ENCODE measurements around the gene CNGB1. TPM values are rescaled to one million over a fixed set of nuclear protein-coding genes. Genes with fewer than 3 reads are reported as not detected.

The CNGB1 gene
- polyA plus RNA-seq, 1 donor (not counting 4 experiments of a cell fraction or from before 2014, with no cell fraction given): 0.08 TPM

- no peaks in the 10 kb centered on the region for H3K36me3 ChIP-seq (ENCODE audit: control insufficient read depth in 2 of 2, extremely low read depth in 1 of 2, insufficient read depth in 2 of 2, low read length in 2 of 2)
- H3K27me3 ChIP-seq (ENCODE audit: control insufficient read depth, extremely low read depth, insufficient read depth, low read length): no peaks in the 10 kb centered on the region
- H3K4me1 ChIP-seq (ENCODE audit: control insufficient read depth, extremely low read depth, insufficient read depth, low read length): no peaks in the 10 kb centered on the region
- H3K9me1 ChIP-seq (ENCODE audit: control insufficient read depth, extremely low read depth, insufficient read depth, low read length): no peaks in the 10 kb centered on the region
- TF ChIP-seq CTCF (optimal IDR thresholded peaks at IDR 0.05 in 1 of 3, IDR thresholded peaks at IDR 0.05 in 1 of 3, conservative IDR thresholded peaks at IDR 0.05 in 1 of 3; ENCODE audit: extremely low read depth in 1 of 3, insufficient read depth in 2 of 3, low read length in 3 of 3): no peak
- TF ChIP-seq EZH2 (IDR thresholded peaks at IDR 0.05; ENCODE audit: low read length): no peak
- no peak overlapping the region for H2AFZ ChIP-seq (ENCODE audit: control insufficient read depth, low read length)
- no peak overlapping the region for H3K4me2 ChIP-seq (ENCODE audit: control insufficient read depth, extremely low read depth, insufficient read depth, low read depth, low read length)
- no peak for FAIRE-seq
- no peak for DNase-seq (ENCODE audit: low read depth, low spot score)
- dilution Hi-C loops (cut with MboI; ENCODE audit: extremely low pct_ligation_motif_present, low sequenced_read_pairs): no loop called here
- H3K9ac ChIP-seq (ENCODE audit: control insufficient read depth, extremely low read depth, insufficient read depth, low read length): no peak overlapping the region
- no peak overlapping the region for H3K4me3 ChIP-seq (ENCODE audit: control insufficient read depth in 2 of 3, extremely low read depth in 1 of 3, insufficient read depth in 2 of 3, low read depth in 1 of 3, low read length in 3 of 3)
- H3K27ac ChIP-seq (ENCODE audit: control insufficient read depth, insufficient read depth, low read length): no peak overlapping the region
- no peaks in the 10 kb centered on the region for H3K9me3 ChIP-seq (ENCODE audit: control insufficient read depth, low read depth, low read length)
- H3K79me2 ChIP-seq (ENCODE audit: control insufficient read depth, insufficient read depth, low read length): no peaks in the 10 kb centered on the region
- H4K20me1 ChIP-seq (ENCODE audit: control insufficient read depth, extremely low read depth, insufficient read depth, low read length): no peaks in the 10 kb centered on the region
Measured at GRCh38 chr16:57843400-57843799, 127.5 kb downstream of the CNGB1 start.

GRCh38 chr16:57842601-57843000 lies 128.3 kb downstream of the CNGB1 start:
- Histone ChIP-seq H3K79me2 (ENCODE audit: control insufficient read depth, insufficient read depth, low read length) (no peaks in the 10 kb centered on the region), H3K4me1 (ENCODE audit: control insufficient read depth, extremely low read depth, insufficient read depth, low read length) (no peaks in the 10 kb centered on the region), H3K4me2 (ENCODE audit: control insufficient read depth, extremely low read depth, insufficient read depth, low read depth, low read length) (no peak overlapping the region), H3K9ac (ENCODE audit: control insufficient read depth, extremely low read depth, insufficient read depth, low read length) (no peak overlapping the region), H3K27me3 (ENCODE audit: control insufficient read depth, extremely low read depth, insufficient read depth, low read length) (no peaks in the 10 kb centered on the region), H3K9me3 (ENCODE audit: control insufficient read depth, low read depth, low read length) (no peaks in the 10 kb centered on the region), H4K20me1 (ENCODE audit: control insufficient read depth, extremely low read depth, insufficient read depth, low read length) (no peaks in the 10 kb centered on the region), H3K36me3 (ENCODE audit: control insufficient read depth in 2 of 2, extremely low read depth in 1 of 2, insufficient read depth in 2 of 2, low read length in 2 of 2) (no peaks in the 10 kb centered on the region), H3K9me1 (ENCODE audit: control insufficient read depth, extremely low read depth, insufficient read depth, low read length) (no peaks in the 10 kb centered on the region), H3K27ac (ENCODE audit: control insufficient read depth, insufficient read depth, low read length) (no peak overlapping the region), H2AFZ (ENCODE audit: control insufficient read depth, low read length) (no peak overlapping the region), H3K4me3 (ENCODE audit: control insufficient read depth in 2 of 3, extremely low read depth in 1 of 3, insufficient read depth in 2 of 3, low read depth in 1 of 3, low read length in 3 of 3) (no peak overlapping the region)
- DNase-seq (ENCODE audit: low read depth, low spot score) (no peak), FAIRE-seq (no peak)
- dilution Hi-C loops (cut with MboI; ENCODE audit: extremely low pct_ligation_motif_present, low sequenced_read_pairs): no loop called here
- TF ChIP-seq EZH2 (IDR thresholded peaks at IDR 0.05; ENCODE audit: low read length) (no peak), CTCF (optimal IDR thresholded peaks at IDR 0.05 in 1 of 3, IDR thresholded peaks at IDR 0.05 in 1 of 3, conservative IDR thresholded peaks at IDR 0.05 in 1 of 3; ENCODE audit: extremely low read depth in 1 of 3, insufficient read depth in 2 of 3, low read length in 3 of 3) (no peak)

All from keratinocyte (primary cell).